OCI-LY7 (cell line): ENCODE results near the gene ARHGEF1. TPM values are rescaled to one million over a fixed set of nuclear protein-coding genes. Genes with fewer than 3 reads are reported as not detected.

Source experiments
- BruUV-seq: library from RNA; stranded (reverse); fragments of 400-500 nt; replicated peaks from 2 replicates; lab custom pipeline; 2021; lab: Mats Ljungman, UMichigan
- CTCF ChIA-PET: fragments of 300-600 bp; sonication (Branson Sonifier 250); formaldehyde crosslinking; loops from one replicate; lab custom pipeline; 2022; ENCODE audit warnings: antibody characterized with exemption; ENCODE audit not compliant: unreplicated experiment; lab: Charles Lee
- POLR2A ChIA-PET: fragments of 300-600 bp; sonication (Branson Sonifier 250); formaldehyde crosslinking; loops from one replicate; lab custom pipeline; 2022; ENCODE audit warnings: antibody characterized with exemption; lab: Charles Lee
- DNase-seq: peaks from one replicate; pipeline ENCODE4 v3.0.0-alpha.2; 2015; ENCODE audit warnings: low spot score
- H2AFZ ChIP-seq: fragments of 200-600 bp; sonication (generic), shearing (Covaris generic); 2 replicates; pipeline ENCODE4 v1.6.1; 2014; ENCODE audit warnings: mild to moderate bottlenecking, antibody characterized with exemption, low read length, moderate library complexity
- H3K27ac ChIP-seq: fragments of 200-600 bp; sonication (generic); 2 replicates; pipeline ENCODE4 v1.5.1; 2014; ENCODE audit warnings: mixed run types, low read depth, mild to moderate bottlenecking, moderate library complexity, low read length, inconsistent platforms; ENCODE audit not compliant: poor library complexity, severe bottlenecking
- H3K36me3 ChIP-seq: fragments of 200-600 bp; sonication (generic); 2 replicates; pipeline ENCODE4 v1.6.1; 2014; ENCODE audit warnings: mild to moderate bottlenecking, antibody characterized with exemption, low read length, moderate library complexity, mixed read lengths; ENCODE audit not compliant: insufficient read depth
- H3K4me1 ChIP-seq: fragments of 200-600 bp; sonication (generic); 2 replicates; pipeline ENCODE4 v1.5.1; 2014; ENCODE audit warnings: mild to moderate bottlenecking, low read length; ENCODE audit not compliant: insufficient read depth, poor library complexity, severe bottlenecking
- H3K4me2 ChIP-seq: fragments of 200-600 bp; sonication (generic); 2 replicates; pipeline ENCODE4 v1.6.1; 2014; ENCODE audit warnings: mild to moderate bottlenecking, low read length
- H3K4me3 ChIP-seq: fragments of 200-600 bp; sonication (generic); 2 replicates; pipeline ENCODE4 v1.5.1; 2014; ENCODE audit warnings: mild to moderate bottlenecking, low read depth, low read length; ENCODE audit not compliant: poor library complexity, severe bottlenecking
- H3K79me2 ChIP-seq: fragments of 200-600 bp; sonication (generic); 2 replicates; pipeline ENCODE4 v1.6.1; 2016; ENCODE audit warnings: low read depth, mild to moderate bottlenecking, low read length, moderate library complexity, mixed read lengths; ENCODE audit not compliant: insufficient read depth
- H3K9me2 ChIP-seq: fragments of 200-600 bp; sonication (generic); 2 replicates; pipeline ENCODE4 v1.6.1; 2016; ENCODE audit warnings: mild to moderate bottlenecking, low read length, mixed read lengths; ENCODE audit not compliant: insufficient read depth
- H3K9me3 ChIP-seq: fragments of 200-600 bp; sonication (generic); 2 replicates; pipeline ENCODE4 v1.6.1; 2014; ENCODE audit warnings: mild to moderate bottlenecking, mixed run types, low read length, mixed read lengths
- H4K20me1 ChIP-seq: fragments of 200-600 bp; sonication (generic); 2 replicates; pipeline ENCODE4 v1.6.1; 2014; ENCODE audit warnings: mild to moderate bottlenecking, antibody characterized with exemption, low read length, moderate library complexity, mixed read lengths; ENCODE audit not compliant: insufficient read depth
- EZH2phosphoT487 ChIP-seq: fragments of 200-600 bp; sonication (generic); IDR thresholded peaks from 2 replicates; pipeline ENCODE4 v1.6.1; 2018; ENCODE audit warnings: low read depth, borderline replicate concordance, mild to moderate bottlenecking, mixed run types, antibody characterized with exemption, low read length, moderate library complexity, mixed read lengths
- intact Hi-C: fragments of 100-400 bp; cut with micrococcal nuclease; formaldehyde crosslinking; loops from one replicate; pipeline ENCODE4 v1.10.0; 2022; ENCODE audit not compliant: unreplicated experiment
- total RNA-seq, 2 experiments: library from RNA; depleted of rRNA in 1 of 2; stranded (reverse); fragments of >200 nt in 1 of 2; shearing (Covaris generic) in 1 of 2; gene quantifications; 2 replicates each; pipeline ENCODE4 v1.2.3, GENCODE V29; 2014 to 2022
- TF ChIP-seq, protein P1 (sequence below): fragments of 200-600 bp; sonication (generic); conservative IDR thresholded peaks from 2 replicates; pipeline ENCODE4 v1.5.1; 2014; ENCODE audit warnings: mild to moderate bottlenecking, antibody characterized with exemption, low read length, moderate library complexity, mixed read lengths

ARHGEF1 gene
- total RNA-seq, 2 experiments from 2014 or later = 96.9 to 297 TPM

DNA sequence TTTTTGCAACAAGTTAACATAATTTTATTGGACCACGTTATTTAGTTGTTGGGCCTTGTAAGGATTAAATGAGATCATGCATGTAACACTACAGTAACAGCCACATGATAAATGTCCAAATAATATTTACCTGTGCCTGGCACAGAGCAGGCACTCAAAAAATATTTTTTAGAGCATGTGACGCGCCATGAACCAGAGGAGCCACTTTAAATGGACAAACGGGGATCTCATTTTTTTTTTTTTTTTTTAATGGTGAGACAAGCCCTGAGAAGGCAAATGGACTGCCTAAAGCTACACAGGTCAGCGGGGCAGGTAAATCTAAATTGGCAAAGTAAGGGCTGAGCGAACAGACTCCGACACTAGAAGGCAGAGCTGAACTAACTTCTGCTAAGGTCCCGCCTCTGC is 23.8 kb upstream of the ARHGEF1 start:
- no peak for DNase-seq
- POLR2A ChIA-PET = interaction anchor here (0.7 to 2.6 kb wide), 11 partner anchors 10 to 198 kb away, joined by 3 to 12 read pairs (median 5); no protein-coding TSS in a partner anchor
- Histone ChIP-seq H3K4me1 (peaks cover 55% of the 10 kb centered on the region), H3K36me3 (peaks cover 39% of the 10 kb centered on the region), H2AFZ (peak overlapping the region; percentile 88), H4K20me1 (peaks cover 33% of the 10 kb centered on the region), H3K79me2 (peaks cover 41% of the 10 kb centered on the region), H3K9me3 (no peaks in the 10 kb centered on the region), H3K4me2 (peak overlapping the region; percentile 87), H3K27ac (peak overlapping the region; percentile 85), H3K4me3 (peak overlapping the region; percentile 96), H3K9me2 (no peaks in the 10 kb centered on the region)
- TF ChIP-seq, protein P1, sequence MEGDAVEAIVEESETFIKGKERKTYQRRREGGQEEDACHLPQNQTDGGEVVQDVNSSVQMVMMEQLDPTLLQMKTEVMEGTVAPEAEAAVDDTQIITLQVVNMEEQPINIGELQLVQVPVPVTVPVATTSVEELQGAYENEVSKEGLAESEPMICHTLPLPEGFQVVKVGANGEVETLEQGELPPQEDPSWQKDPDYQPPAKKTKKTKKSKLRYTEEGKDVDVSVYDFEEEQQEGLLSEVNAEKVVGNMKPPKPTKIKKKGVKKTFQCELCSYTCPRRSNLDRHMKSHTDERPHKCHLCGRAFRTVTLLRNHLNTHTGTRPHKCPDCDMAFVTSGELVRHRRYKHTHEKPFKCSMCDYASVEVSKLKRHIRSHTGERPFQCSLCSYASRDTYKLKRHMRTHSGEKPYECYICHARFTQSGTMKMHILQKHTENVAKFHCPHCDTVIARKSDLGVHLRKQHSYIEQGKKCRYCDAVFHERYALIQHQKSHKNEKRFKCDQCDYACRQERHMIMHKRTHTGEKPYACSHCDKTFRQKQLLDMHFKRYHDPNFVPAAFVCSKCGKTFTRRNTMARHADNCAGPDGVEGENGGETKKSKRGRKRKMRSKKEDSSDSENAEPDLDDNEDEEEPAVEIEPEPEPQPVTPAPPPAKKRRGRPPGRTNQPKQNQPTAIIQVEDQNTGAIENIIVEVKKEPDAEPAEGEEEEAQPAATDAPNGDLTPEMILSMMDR = peak; percentile 67
- no peak for TF ChIP-seq EZH2phosphoT487
- TSS peak; percentile 86 for BruUV-seq
- intact Hi-C loops = loop anchor here (2.0 kb wide), 1 partner anchor 26 kb away; no protein-coding TSS in a partner anchor
- CTCF ChIA-PET = interaction anchor here (0.6 to 0.9 kb wide), 2 partner anchors 9 to 14 kb away, joined by 3 to 6 read pairs; no protein-coding TSS in a partner anchor

DNA sequence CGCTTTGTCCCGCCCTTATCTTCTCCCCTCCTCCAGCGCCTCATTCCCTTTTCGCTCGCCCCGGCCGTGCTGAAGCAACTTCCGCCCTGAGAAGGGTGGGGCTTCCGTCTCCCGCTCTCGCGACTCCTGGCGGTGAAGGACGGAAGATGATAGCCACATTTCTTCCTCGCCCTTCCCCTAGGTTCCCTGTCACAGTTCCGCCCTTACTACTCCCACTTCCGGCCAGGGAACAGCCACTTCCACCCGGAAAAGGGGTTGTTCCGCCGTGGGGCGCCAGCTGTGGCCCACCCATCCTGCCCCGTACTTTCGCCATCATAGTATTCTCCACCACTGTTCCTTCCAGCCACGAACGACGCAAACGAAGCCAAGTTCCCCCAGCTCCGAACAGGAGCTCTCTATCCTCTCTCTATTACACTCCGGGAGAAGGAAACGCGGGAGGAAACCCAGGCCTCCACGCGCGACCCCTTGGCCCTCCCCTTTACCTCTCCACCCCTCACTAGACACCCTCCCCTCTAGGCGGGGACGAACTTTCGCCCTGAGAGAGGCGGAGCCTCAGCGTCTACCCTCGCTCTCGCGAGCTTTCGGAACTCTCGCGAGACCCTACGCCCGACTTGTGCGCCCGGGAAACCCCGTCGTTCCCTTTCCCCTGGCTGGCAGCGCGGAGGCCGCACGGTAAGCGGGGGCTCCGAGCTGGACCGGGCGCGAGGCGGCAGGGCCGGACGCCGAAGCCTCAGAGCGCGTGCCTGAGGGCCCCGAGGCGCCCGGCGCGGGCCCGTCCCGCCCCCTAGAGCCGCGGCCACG is 23.2 kb upstream of the ARHGEF1 start, which contains the start of gene RPS19:
RPS19 (plus strand) TSS at position 638 of the 801 bp plus-strand sequence. CDS start 520 bp downstream, outside the sequence.
- no peaks in the 10 kb centered on the region for H3K9me2 ChIP-seq
- H3K4me2 ChIP-seq = peak within 1 kb of the TSS; percentile 98
- peak; percentile 98 for DNase-seq
- peaks cover 47% of the 10 kb centered on the region for H3K79me2 ChIP-seq
- H3K4me3 ChIP-seq = peak within 1 kb of the TSS; percentile 96
- H3K36me3 ChIP-seq = peaks cover 45% of the 10 kb centered on the region
- intact Hi-C loops = loop anchor here (2.0 to 10.0 kb wide), 2 partner anchors 25 to 425 kb away; no protein-coding TSS in a partner anchor
- peaks cover 61% of the 10 kb centered on the region for H3K4me1 ChIP-seq
- no peaks in the 10 kb centered on the region for H3K9me3 ChIP-seq
- H3K27ac ChIP-seq = peak within 1 kb of the TSS; percentile 85
- BruUV-seq = no TSS peak
- CTCF ChIA-PET = interaction anchor here (0.6 to 0.9 kb wide), 2 partner anchors 8 to 14 kb away, joined by 3 to 6 read pairs; no protein-coding TSS in a partner anchor
- TF ChIP-seq, protein P1 = peak; percentile 54; the same call in 1 of the 2 replicates
- TF ChIP-seq EZH2phosphoT487 = no peak
- peaks cover 39% of the 10 kb centered on the region for H4K20me1 ChIP-seq
- H2AFZ ChIP-seq = peak within 1 kb of the TSS; percentile 88
- POLR2A ChIA-PET = interaction anchor here (0.7 to 2.6 kb wide), 12 partner anchors 9 to 198 kb away, joined by 3 to 12 read pairs (median 4); no protein-coding TSS in a partner anchor
